NCI-H146 treated with DMSO at 0.1 percent for 48 hours (cell line): ENCODE results near the gene OVOL2.

Source experiments
- DNase-seq: peaks from one replicate; lab custom pipeline; 2025; ENCODE audit not compliant: unreplicated experiment; lab: John Stamatoyannopoulos, UW

OVOL2 gene

GRCh38 chr20:17990278-17990972, 67.3 kb downstream of the OVOL2 start:
- no peak for DNase-seq

DNA sequence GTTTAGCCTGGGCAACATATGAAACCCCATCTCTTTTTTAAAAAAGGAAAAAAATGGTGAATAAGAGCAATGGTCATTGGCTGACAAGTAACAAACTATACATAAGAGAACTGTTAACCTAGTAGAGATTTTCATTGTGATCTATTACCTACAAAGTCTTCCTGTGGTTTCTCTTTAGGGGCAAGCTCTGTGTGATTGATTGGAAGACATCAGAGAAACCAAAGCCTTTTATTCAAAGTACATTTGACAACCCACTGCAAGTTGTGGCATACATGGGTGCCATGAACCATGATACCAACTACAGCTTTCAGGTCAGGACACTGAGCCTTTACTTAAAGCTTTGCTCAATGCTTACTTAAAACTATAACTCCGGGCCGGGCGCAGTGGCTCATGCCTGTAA, 69.7 kb downstream of the OVOL2 start:
- no peak for DNase-seq

DNA sequence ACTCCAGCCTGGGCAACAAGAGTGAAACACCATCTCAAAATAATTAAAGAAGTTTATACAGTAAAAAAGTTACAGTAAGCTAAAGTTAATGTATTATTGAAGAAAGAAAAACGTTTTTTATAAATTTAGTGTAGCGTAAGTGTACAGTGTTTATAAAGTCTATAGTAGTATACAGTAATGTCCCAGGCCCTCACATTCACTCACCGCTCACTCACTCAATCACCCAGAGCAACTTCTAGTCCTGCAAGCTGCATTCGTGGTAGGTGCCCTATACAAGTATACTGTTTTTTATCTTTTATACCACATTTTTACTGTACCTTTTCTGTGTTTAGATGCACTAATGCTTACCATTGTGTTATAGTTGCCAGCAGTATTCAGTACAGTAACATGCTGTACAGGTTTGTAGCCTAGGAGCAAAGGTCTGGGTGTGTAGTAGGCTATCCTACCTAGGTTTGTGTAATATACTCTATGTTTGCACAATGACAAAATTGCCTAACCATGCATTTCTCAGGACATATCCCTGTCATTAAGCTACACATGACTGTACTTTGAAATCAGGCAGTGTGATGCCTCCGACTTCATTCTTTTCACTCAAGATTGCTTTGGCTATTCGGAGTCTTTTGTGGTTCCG, 72.2 kb downstream of the OVOL2 start:
- no peak for DNase-seq

DNA sequence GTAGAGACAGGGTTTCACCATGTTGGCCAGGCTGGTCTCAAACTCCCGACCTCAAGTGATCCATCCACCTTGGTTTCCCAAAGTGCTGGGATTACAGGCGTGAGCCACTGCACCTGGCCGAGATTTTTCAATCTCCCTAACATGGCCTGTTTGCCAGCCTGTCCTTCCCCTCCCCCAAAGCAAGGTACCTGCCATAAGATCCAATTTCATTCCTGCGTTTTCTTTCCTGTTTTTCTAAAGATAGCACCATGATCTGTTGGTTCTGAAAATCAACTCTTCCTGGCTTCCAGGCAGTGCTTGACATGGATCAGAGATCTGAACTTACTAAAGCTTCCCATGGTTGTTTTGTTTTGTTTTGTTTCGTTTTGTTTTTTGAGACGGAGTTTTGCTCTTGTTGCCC, 81.4 kb downstream of the OVOL2 start:
- DNase-seq, result no peak
